H9 (cell line): ENCODE results near the gene BPIFB1. TPM values are rescaled to one million over a fixed set of nuclear protein-coding genes. Genes with fewer than 3 reads are reported as not detected.

Source experiments
- DNase-seq: peaks from one replicate; pipeline ENCODE4 v3.0.0-alpha.2; 2017
- H2AFZ ChIP-seq: one replicate; pipeline ENCODE4 v1.6.1; 2013; ENCODE audit warnings: mild to moderate bottlenecking, low read length, control low read depth, moderate library complexity
- H2AK5ac ChIP-seq: 2 replicates; pipeline ENCODE4 v1.6.1; 2013; ENCODE audit warnings: low read length, control low read depth, mixed read lengths; ENCODE audit not compliant: insufficient read length
- H2BK120ac ChIP-seq: one replicate; pipeline ENCODE4 v1.6.1; 2013; ENCODE audit warnings: low read depth, mild to moderate bottlenecking, low read length, control low read depth, inconsistent platforms; ENCODE audit not compliant: poor library complexity, severe bottlenecking
- H2BK12ac ChIP-seq: 2 replicates; pipeline ENCODE4 v1.6.1; 2013; ENCODE audit warnings: low read length, control low read depth, mixed read lengths, low read depth; ENCODE audit not compliant: insufficient read length
- H2BK15ac ChIP-seq: 2 replicates; pipeline ENCODE4 v1.6.1; 2013; ENCODE audit warnings: low read depth, low read length, control low read depth
- H2BK20ac ChIP-seq: one replicate; pipeline ENCODE4 v1.6.1; 2013; ENCODE audit warnings: low read depth, mild to moderate bottlenecking, low read length, control low read depth, inconsistent platforms; ENCODE audit not compliant: poor library complexity, severe bottlenecking
- H2BK5ac ChIP-seq: 2 replicates; pipeline ENCODE4 v1.6.1; 2013; ENCODE audit warnings: low read length, control low read depth, mixed read lengths; ENCODE audit not compliant: insufficient read length
- H3K14ac ChIP-seq: 2 replicates; pipeline ENCODE4 v1.6.1; 2013; ENCODE audit warnings: low read length, control low read depth; ENCODE audit not compliant: insufficient read depth
- H3K18ac ChIP-seq: 2 replicates; pipeline ENCODE4 v1.6.1; 2013; ENCODE audit warnings: low read depth, mild to moderate bottlenecking, mixed read lengths, low read length, control low read depth; ENCODE audit not compliant: insufficient read length
- H3K23ac ChIP-seq: 2 replicates; pipeline ENCODE4 v1.6.1; 2013; ENCODE audit warnings: low read length, control low read depth, mixed read lengths, low read depth; ENCODE audit not compliant: insufficient read length
- H3K23me2 ChIP-seq: 2 replicates; pipeline ENCODE4 v1.6.1; 2013; ENCODE audit warnings: low read depth, mild to moderate bottlenecking, mixed read lengths, low read length, control low read depth; ENCODE audit not compliant: insufficient read length, poor library complexity, severe bottlenecking
- H3K27ac ChIP-seq: 2 replicates; pipeline ENCODE4 v1.5.1; 2013; ENCODE audit warnings: low read length, control low read depth, mixed read lengths, low read depth; ENCODE audit not compliant: insufficient read length
- H3K27me3 ChIP-seq: 2 replicates; pipeline ENCODE4 v1.6.1; 2013; ENCODE audit warnings: low read length, control low read depth, inconsistent platforms; ENCODE audit not compliant: insufficient read depth
- H3K4ac ChIP-seq: 2 replicates; pipeline ENCODE4 v1.6.1; 2013; ENCODE audit warnings: low read depth, mild to moderate bottlenecking, control low read depth, inconsistent platforms, low read length, moderate library complexity
- H3K4me1 ChIP-seq: 2 replicates; pipeline ENCODE4 v1.6.1; 2013; ENCODE audit warnings: low read length, control low read depth, inconsistent platforms; ENCODE audit not compliant: insufficient read depth
- H3K4me2 ChIP-seq: 2 replicates; pipeline ENCODE4 v1.6.1; 2013; ENCODE audit warnings: low read length, control low read depth, mixed read lengths; ENCODE audit not compliant: insufficient read length, insufficient read depth
- H3K56ac ChIP-seq: 2 replicates; pipeline ENCODE4 v1.6.1; 2013; ENCODE audit warnings: low read depth, mild to moderate bottlenecking, mixed read lengths, low read length, control low read depth; ENCODE audit not compliant: insufficient read length
- H3K79me1 ChIP-seq: 2 replicates; pipeline ENCODE4 v1.6.1; 2013; ENCODE audit warnings: low read depth, mild to moderate bottlenecking, moderate library complexity, low read length, control low read depth, inconsistent platforms; ENCODE audit not compliant: insufficient read depth, poor library complexity, severe bottlenecking
- H3K79me2 ChIP-seq: 2 replicates; pipeline ENCODE4 v1.6.1; 2013; ENCODE audit warnings: low read length, control low read depth, inconsistent platforms; ENCODE audit not compliant: insufficient read depth
- H3K9ac ChIP-seq: 2 replicates; pipeline ENCODE4 v1.6.1; 2013; ENCODE audit warnings: low read length, control low read depth, mixed read lengths; ENCODE audit not compliant: insufficient read length; ENCODE audit errors: extremely low read depth
- H3K9me3 ChIP-seq: one replicate; pipeline ENCODE4 v1.6.1; 2013; ENCODE audit warnings: low read depth, low read length, inconsistent platforms; ENCODE audit not compliant: control insufficient read depth
- H3T11ph ChIP-seq: one replicate; pipeline ENCODE4 v1.6.1; 2013; ENCODE audit warnings: mild to moderate bottlenecking, low read length, control low read depth, inconsistent platforms
- H4K20me1 ChIP-seq: one replicate; pipeline ENCODE4 v1.6.1; 2013; ENCODE audit not compliant: control insufficient read depth, insufficient read length, insufficient read depth
- H4K5ac ChIP-seq: 2 replicates; pipeline ENCODE4 v1.6.1; 2013; ENCODE audit warnings: low read depth, mild to moderate bottlenecking, mixed read lengths, low read length, control low read depth; ENCODE audit not compliant: insufficient read length
- H4K8ac ChIP-seq: replicated peaks from 2 replicates; pipeline ENCODE4 v1.6.1; 2013; ENCODE audit warnings: low read length, control low read depth, mixed read lengths, low read depth; ENCODE audit not compliant: insufficient read length
- H4K91ac ChIP-seq: 2 replicates; pipeline ENCODE4 v1.6.1; 2013; ENCODE audit warnings: low read depth, mild to moderate bottlenecking, moderate library complexity, mixed read lengths, low read length, control low read depth; ENCODE audit not compliant: insufficient read length
- H3K27ac Mint-ChIP-seq, 3 experiments: 2 replicates in 2 of 3; 3 replicates in 1 of 3; pipeline ENCODE4 v1.8.0; 2020 to 2021; ENCODE audit warnings: mixed read lengths in 3 of 3, mild to moderate bottlenecking in 1 of 3, moderate library complexity in 1 of 3
- H3K27me3 Mint-ChIP-seq: 2 replicates; pipeline ENCODE4 v1.8.0; 2021; ENCODE audit warnings: low read depth, mild to moderate bottlenecking, moderate library complexity, mixed read lengths
- H3K36me3 Mint-ChIP-seq, 3 experiments: 2 replicates in 2 of 3; 3 replicates in 1 of 3; pipeline ENCODE4 v1.8.0; 2020 to 2021; ENCODE audit warnings: low read depth in 3 of 3, mixed read lengths in 3 of 3; ENCODE audit not compliant: insufficient read depth in 1 of 3
- H3K4me1 Mint-ChIP-seq, 2 experiments: 2 replicates each; pipeline ENCODE4 v1.8.0; 2020; ENCODE audit warnings: mixed read lengths in 2 of 2
- H3K4me3 Mint-ChIP-seq, 2 experiments: 2 replicates in 1 of 2; 3 replicates in 1 of 2; pipeline ENCODE4 v1.8.0; 2020 to 2021; ENCODE audit warnings: mild to moderate bottlenecking in 2 of 2, mixed read lengths in 2 of 2, moderate library complexity in 1 of 2
- H3K9me3 Mint-ChIP-seq, 2 experiments: 2 replicates in 1 of 2; 3 replicates in 1 of 2; pipeline ENCODE4 v1.8.0; 2020; ENCODE audit warnings: mild to moderate bottlenecking in 2 of 2, mixed read lengths in 2 of 2, moderate library complexity in 1 of 2
- WGBS: extraction: QIAGEN DNeasy Blood & Tissue Kit; methylation state at CpG from one replicate; pipeline ENCODE4 v1.1.7; 2013; ENCODE audit warnings: missing lambda C conversion rate, low lambda C conversion rate, mixed read lengths; ENCODE audit not compliant: insufficient read length; ENCODE audit errors: extremely low coverage; 5-methylcytosine and 5-hydroxymethylcytosine counted together
- total RNA-seq: library from RNA; stranded (reverse); gene quantifications from 2 replicates; pipeline ENCODE4 v1.2.1, GENCODE V29; 2021
- TF ChIP-seq, protein P1 (sequence below): fragments of 200-600 bp; sonication (generic); conservative IDR thresholded peaks from 3 replicates; pipeline ENCODE4 v1.8.0; 2021; ENCODE audit warnings: antibody characterized with exemption, mild to moderate bottlenecking

The BPIFB1 gene
- total RNA-seq, 1 experiment from 2014 or later = not detected

DNA sequence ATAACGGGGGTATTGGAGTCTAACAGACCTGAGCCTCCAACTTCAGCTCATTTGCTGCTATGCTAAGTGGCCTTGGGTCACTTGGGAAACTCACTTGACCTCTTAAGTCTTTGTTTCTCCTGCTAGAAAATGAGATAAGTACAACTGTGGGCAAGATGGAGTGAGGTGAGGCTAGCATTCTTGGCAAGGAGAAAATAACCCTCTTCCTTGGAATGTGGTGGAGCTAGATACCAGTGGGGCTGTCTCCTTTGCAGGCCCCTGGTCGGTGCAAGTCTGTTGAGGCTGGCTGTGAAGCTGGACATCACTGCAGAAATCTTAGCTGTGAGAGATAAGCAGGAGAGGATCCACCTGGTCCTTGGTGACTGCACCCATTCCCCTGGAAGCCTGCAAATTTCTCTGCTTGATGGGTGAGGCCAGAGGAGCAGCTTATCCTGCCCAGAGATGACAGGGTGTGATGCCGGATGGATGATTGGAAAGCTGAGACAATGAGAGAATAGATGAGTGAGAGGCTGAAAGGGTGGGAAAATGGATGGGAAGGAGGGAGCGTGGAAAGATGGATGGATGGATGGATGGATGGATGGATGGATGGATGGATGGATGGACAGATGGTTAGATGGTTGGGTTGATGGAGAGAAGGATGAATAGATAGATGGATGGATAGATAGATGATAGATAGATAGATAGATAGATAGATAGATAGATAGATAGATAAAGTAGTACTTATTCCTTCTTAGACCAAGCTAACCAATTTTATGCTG lies 42.9 kb upstream of the BPIFB1 start:
- no peaks in the 10 kb centered on the region for H3K9me3 ChIP-seq
- H2BK12ac ChIP-seq = no peak overlapping the region
- H3K4me1 ChIP-seq = no peaks in the 10 kb centered on the region
- Mint-ChIP-seq H3K4me1 (no peaks in the 10 kb centered on the region), H3K27ac (no peak overlapping the region), H3K9me3 (no peaks in the 10 kb centered on the region; a peak in 1 of 5 replicates), H3K27me3 (peaks cover 43% of the 10 kb centered on the region), H3K36me3 (no peaks in the 10 kb centered on the region), H3K4me3 (no peak overlapping the region)
- H3K4me2 ChIP-seq = no peak overlapping the region
- H3K79me1 ChIP-seq = no peaks in the 10 kb centered on the region
- H2BK120ac ChIP-seq = no peak overlapping the region
- no peak overlapping the region for H2BK15ac ChIP-seq
- TF ChIP-seq, protein P1, sequence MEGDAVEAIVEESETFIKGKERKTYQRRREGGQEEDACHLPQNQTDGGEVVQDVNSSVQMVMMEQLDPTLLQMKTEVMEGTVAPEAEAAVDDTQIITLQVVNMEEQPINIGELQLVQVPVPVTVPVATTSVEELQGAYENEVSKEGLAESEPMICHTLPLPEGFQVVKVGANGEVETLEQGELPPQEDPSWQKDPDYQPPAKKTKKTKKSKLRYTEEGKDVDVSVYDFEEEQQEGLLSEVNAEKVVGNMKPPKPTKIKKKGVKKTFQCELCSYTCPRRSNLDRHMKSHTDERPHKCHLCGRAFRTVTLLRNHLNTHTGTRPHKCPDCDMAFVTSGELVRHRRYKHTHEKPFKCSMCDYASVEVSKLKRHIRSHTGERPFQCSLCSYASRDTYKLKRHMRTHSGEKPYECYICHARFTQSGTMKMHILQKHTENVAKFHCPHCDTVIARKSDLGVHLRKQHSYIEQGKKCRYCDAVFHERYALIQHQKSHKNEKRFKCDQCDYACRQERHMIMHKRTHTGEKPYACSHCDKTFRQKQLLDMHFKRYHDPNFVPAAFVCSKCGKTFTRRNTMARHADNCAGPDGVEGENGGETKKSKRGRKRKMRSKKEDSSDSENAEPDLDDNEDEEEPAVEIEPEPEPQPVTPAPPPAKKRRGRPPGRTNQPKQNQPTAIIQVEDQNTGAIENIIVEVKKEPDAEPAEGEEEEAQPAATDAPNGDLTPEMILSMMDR = no peak
- no peak overlapping the region for H2BK5ac ChIP-seq
- H3K4ac ChIP-seq = no peak overlapping the region
- no peaks in the 10 kb centered on the region for H3K23me2 ChIP-seq
- DNase-seq = no peak
- no peak overlapping the region for H3K23ac ChIP-seq
- H3K79me2 ChIP-seq = no peaks in the 10 kb centered on the region
- no peak overlapping the region for H2AFZ ChIP-seq
- no peak overlapping the region for H2BK20ac ChIP-seq
- H3T11ph ChIP-seq = no peak overlapping the region
- H4K8ac ChIP-seq = no peak overlapping the region
- no peak overlapping the region for H3K56ac ChIP-seq
- no peak overlapping the region for H3K27ac ChIP-seq
- H3K27me3 ChIP-seq = no peaks in the 10 kb centered on the region
- H3K9ac ChIP-seq = no peak overlapping the region
- H4K5ac ChIP-seq = no peak overlapping the region
- no peaks in the 10 kb centered on the region for H4K20me1 ChIP-seq
- no peak overlapping the region for H3K18ac ChIP-seq
- no peak overlapping the region for H2AK5ac ChIP-seq
- H3K14ac ChIP-seq = no peak overlapping the region
- 100% methylated on average over 1 of the region's 4 CpGs for whole genome bisulfite sequencing
- H4K91ac ChIP-seq = no peak overlapping the region
